Aorta (tissue), 5 donors: Measurements from ENCODE around the gene ECHDC1. TPM values are rescaled to one million over a fixed set of nuclear protein-coding genes. Genes with fewer than 3 reads are reported as not detected.
"Not testable (repeated sequence)": the region's sequence is repeated elsewhere in the genome, so short reads cannot be mapped to it uniquely, and the experiment has no call there.

Source experiments
- ATAC-seq: fragments of 200-7000 bp; cut with Tn5 transposase; one replicate; pipeline ENCODE4 v1.9.1; 2022; ENCODE audit warnings: moderate library complexity; ENCODE audit not compliant: low FRiP score
- DNase-seq, 2 donors: peaks; one replicate each; pipeline ENCODE4 v3.0.0-alpha.2; 2020
- H3K27ac ChIP-seq, 2 donors: one replicate each; pipeline ENCODE4 v1.5.1; 2013; ENCODE audit warnings: low read length in 2 of 2, mild to moderate bottlenecking in 2 of 2, moderate library complexity in 2 of 2, control low read depth in 1 of 2, inconsistent platforms in 1 of 2, low read depth in 1 of 2
- H3K27me3 ChIP-seq, 2 donors: one replicate each; pipeline ENCODE4 v1.6.1; 2013; ENCODE audit warnings: control low read depth in 1 of 2, low read length in 1 of 2, mild to moderate bottlenecking in 1 of 2, moderate library complexity in 1 of 2; ENCODE audit not compliant: insufficient read depth in 2 of 2, control insufficient read depth in 1 of 2
- H3K36me3 ChIP-seq, 2 donors: one replicate each; pipeline ENCODE4 v1.6.1; 2013; ENCODE audit warnings: control low read depth in 1 of 2, low read length in 1 of 2, mild to moderate bottlenecking in 1 of 2; ENCODE audit not compliant: insufficient read depth in 2 of 2, control insufficient read depth in 1 of 2
- H3K4me1 ChIP-seq, 2 donors: one replicate each; pipeline ENCODE4 v1.6.1; 2013; ENCODE audit warnings: low read length in 2 of 2, control low read depth in 1 of 2, mild to moderate bottlenecking in 1 of 2, moderate library complexity in 1 of 2; ENCODE audit not compliant: insufficient read depth in 2 of 2, control insufficient read depth in 1 of 2
- H3K4me3 ChIP-seq, 2 donors: one replicate each; pipeline ENCODE4 v1.5.1; 2013; ENCODE audit warnings: low read length in 2 of 2, control low read depth in 1 of 2, mild to moderate bottlenecking in 1 of 2
- H3K9me3 ChIP-seq: one replicate; pipeline ENCODE4 v1.6.1; 2013; ENCODE audit warnings: mild to moderate bottlenecking, low read length; ENCODE audit not compliant: control insufficient read depth
- WGBS, 2 donors: extraction: QIAGEN DNeasy Blood & Tissue Kit; methylation state at CpG; one replicate each; pipeline ENCODE4 v1.1.7; 2013; 5-methylcytosine and 5-hydroxymethylcytosine counted together
- intact Hi-C, 2 donors: fragments of 100-400 bp; cut with DNase I; formaldehyde crosslinking; loops; one replicate each; pipeline versions ENCODE4 v1.14.2 to v1.15.0; 2022
- long read RNA-seq, 2 donors: library from polyadenylated mRNA; unstranded; transcript quantifications; one replicate each; pipeline ENCODE4 v2.0.0, GENCODE V29; 2020 to 2021
- polyA plus RNA-seq, 2 donors: library from polyadenylated mRNA; stranded (reverse); fragments of 200-250 nt; gene quantifications; one replicate each; pipeline ENCODE4 v1.2.3, GENCODE V29; 2013
- total RNA-seq, 2 donors: library from RNA; stranded (reverse); fragmentation: NEBNext Ultra II Directional; extraction: Animal tissue kit (Norgen Biotek cat#: 25700); gene quantifications; one replicate each; pipeline ENCODE4 v1.2.1, GENCODE V29; 2021
- donor health status: healthy with polysubstance abuse.
- donor health status: Bipolar disorder and iron deficiency.
- donor health status: DM: no; HTN: no; CAD: no.
- donor health status: DM: no; HTN: no; CAD: no.
- donor health status: DM: yes; HTN: yes; CAD: no.

Gene ECHDC1, protein sequence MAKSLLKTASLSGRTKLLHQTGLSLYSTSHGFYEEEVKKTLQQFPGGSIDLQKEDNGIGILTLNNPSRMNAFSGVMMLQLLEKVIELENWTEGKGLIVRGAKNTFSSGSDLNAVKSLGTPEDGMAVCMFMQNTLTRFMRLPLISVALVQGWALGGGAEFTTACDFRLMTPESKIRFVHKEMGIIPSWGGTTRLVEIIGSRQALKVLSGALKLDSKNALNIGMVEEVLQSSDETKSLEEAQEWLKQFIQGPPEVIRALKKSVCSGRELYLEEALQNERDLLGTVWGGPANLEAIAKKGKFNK
- total RNA-seq (10 to 100 TPM; 28.2 to 44.0 TPM), polyA plus RNA-seq (10 to 100 TPM; 32.8 to 49.0 TPM)
- long read RNA-seq, donor 1, transcript ECHDC1-220 (4 exons, 1,449 nt), result minor isoform, 5 of 57 reads
- long read RNA-seq, donor 1, transcript ECHDC1-203 (5 exons, 1,354 nt), result minor isoform, 15 of 57 reads
- long read RNA-seq, donor 1, transcript ECHDC1-210 (6 exons, 2,341 nt), result major isoform, 25 of 57 reads
- long read RNA-seq, donor 1, partial matches to known transcripts, result 1 of 57 reads
- long read RNA-seq, donor 1, other reads (novel, unspliced or antisense), result 8 of 57 reads
- long read RNA-seq, donor 2, transcript ECHDC1-210 (6 exons, 2,341 nt), result major isoform, 6 of 15 reads
- long read RNA-seq, donor 2, partial matches to known transcripts, result 4 of 15 reads
- long read RNA-seq, donor 2, other reads (novel, unspliced or antisense), result 3 of 15 reads

DNA sequence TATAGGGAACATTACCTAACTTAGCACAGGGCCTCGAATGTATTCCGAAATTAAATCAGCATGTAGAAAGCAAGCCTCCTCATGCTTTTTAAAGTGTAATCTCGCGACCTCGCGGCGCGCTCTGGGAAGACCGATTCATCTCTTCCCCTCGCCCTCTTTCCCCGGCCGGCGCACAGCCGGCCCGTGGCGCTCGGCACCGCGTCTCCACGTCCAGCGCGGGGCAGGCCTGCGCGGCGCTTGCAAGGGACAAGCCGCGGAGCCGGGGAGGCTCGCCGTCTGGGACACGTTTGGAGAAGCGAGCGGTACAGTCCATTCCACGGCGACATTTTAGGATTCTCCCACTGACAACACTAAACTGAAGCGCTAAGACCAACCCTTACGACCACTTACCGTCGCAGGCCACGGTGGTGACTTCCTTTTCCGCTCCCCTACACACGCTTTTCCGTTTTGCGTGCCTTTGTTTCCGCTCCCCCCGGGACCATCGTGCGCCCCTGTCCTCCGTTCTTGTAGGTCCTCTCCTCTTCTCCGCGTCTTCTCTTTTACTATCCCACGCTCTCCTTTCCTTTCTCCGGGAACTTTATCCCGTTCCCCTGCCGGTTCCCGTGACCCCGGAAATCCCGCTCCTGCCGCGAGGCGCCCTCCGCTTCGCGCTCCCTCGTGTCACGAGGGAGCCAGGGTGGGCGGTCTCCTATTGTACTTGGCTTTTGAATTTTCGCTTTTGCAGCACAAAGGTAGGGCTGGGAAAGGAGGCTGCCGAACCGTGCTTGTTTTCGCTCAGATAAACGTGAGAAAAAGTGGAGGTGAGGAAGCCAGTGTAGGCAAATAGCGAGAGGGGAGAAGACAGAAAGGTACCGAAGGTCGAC, at the start of gene ECHDC1:
Gene ECHDC1, minus strand, starts transcription at position 664 of the 863 bp plus-strand sequence. CDS start 12,581 bp downstream, outside the sequence.
- Histone ChIP-seq H3K4me3 (peak within 1 kb of the TSS; percentile 14 to 66), H3K27ac (peak within 1 kb of the TSS in 1 of 2 donors; percentile 2), H3K27me3 (no peaks in the 10 kb centered on the region), H3K4me1 (peaks cover 0 to 3% of the 10 kb centered on the region in 2 donors), H3K36me3 (no peaks in the 10 kb centered on the region), H3K9me3 (no peaks in the 10 kb centered on the region)
- intact Hi-C loops, result loop anchor here in 1 of 2 donors (5.0 to 10.0 kb wide), 3 partner anchors 72 to 172 kb away; partner anchors contain the start of gene MTCL3
- 0% methylated on average over 74 of the region's 75 CpGs for WGBS, 2 donors
- DNase-seq (peak; percentile 71 to 87), ATAC-seq (peak; percentile 92)

DNA sequence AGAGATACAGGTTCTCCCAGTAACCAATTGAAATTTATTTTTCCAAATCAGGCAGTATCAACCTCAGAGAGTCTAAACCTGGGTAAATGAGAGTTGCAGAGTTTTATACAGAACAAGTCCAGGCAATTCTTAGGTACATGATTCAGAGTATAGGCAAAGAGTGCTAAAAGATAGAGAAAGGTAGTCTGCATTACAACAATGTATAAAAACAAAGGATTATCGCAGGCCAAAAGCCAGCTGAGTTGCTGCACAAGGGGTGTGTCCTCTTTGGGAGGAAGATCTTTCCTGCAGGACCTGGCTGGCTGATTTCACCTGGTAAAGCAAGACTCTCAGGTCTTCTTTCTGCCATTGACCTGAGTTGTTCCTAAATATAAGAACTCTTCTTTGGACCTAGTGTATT, 48.9 kb upstream of the ECHDC1 start:
- WGBS, 2 donors, result 91 to 94% methylated on average over 1 of the region's 1 CpG
- no peak for ATAC-seq
- Histone ChIP-seq H3K27me3 (no peaks in the 10 kb centered on the region), H3K27ac (no peak overlapping the region), H3K4me3 (no peak overlapping the region), H3K4me1 (peaks cover 3% of the 10 kb centered on the region in 2 donors), H3K36me3 (no peaks in the 10 kb centered on the region), H3K9me3 (no peaks in the 10 kb centered on the region)
- intact Hi-C loops, result no loop called here
- DNase-seq, result no peak

DNA sequence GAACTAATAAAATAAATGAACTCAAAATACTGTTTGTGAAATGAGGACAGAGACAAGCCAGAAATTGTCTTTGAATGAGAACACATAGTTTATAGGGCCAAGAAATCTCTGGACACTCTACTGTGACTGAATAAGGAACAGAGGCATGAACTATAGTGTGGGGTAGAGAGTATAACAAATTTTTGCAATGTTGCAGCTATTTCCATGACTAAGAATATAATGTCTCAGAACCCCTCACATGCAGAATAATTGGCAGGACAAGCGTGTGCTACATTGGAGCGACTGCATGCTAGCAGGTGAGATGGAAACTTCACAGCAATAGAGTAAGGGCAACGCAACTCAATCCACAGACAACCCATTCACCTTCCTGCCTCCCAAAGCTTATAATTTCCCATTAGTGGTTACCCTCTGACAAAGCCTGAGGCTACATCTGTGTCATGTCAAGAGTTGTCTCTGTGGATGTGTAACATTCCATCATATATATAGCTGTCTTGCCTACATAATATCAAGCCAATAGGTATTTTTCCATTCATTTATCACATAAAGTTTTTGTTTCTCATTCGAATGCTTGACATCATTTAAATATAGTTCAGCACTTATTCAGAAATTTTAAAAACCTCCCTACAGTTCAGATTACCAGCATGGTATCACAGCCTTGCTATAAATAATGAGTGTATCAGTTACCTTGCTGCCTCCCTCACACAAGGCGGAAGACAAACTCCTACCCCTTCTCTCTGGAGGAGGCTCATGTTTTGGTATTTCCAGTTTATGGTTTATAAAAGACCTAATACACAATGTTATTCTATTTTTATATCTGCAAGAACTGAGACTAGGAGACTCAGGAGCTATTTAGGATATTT, 47.9 kb upstream of the ECHDC1 start:
- Histone ChIP-seq H3K27ac (no peak overlapping the region), H3K4me1 (peaks cover 3% of the 10 kb centered on the region in 2 donors), H3K4me3 (no peak overlapping the region), H3K27me3 (no peaks in the 10 kb centered on the region), H3K36me3 (no peaks in the 10 kb centered on the region), H3K9me3 (no peaks in the 10 kb centered on the region)
- DNase-seq, result no peak
- intact Hi-C loops, result no loop called here
- 34 to 38% methylated on average over 5 of the region's 5 CpGs for WGBS, 2 donors
- ATAC-seq, result peak; percentile 66

DNA sequence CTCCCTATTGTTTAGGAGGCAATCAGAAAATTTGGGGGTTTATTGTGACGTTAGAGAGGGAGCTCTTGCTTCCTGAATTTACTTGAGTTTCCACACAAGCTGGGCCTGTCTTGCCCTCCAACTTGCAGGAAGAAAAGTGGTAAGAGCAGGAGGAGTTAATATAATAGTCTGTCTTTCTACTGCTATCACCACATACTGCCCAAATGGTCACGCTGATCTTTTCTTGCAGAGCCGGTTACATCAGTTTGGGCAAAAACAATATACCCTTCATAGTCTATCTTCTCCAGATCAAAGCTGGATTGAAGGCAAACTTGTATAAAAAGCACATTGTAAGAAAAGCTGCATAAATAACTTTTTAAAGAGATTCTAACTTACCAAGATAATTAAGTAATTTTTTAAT, 46.3 kb upstream of the ECHDC1 start:
- WGBS, 2 donors, result 59 to 61% methylated on average over 3 of the region's 3 CpGs
- DNase-seq (no peak), ATAC-seq (no peak)
- no peaks in the 10 kb centered on the region for H3K36me3 ChIP-seq
- H3K27me3 ChIP-seq, result no peaks in the 10 kb centered on the region
- H3K4me3 ChIP-seq, result no peak overlapping the region
- no peak overlapping the region for H3K27ac ChIP-seq
- no peaks in the 10 kb centered on the region for H3K9me3 ChIP-seq
- H3K4me1 ChIP-seq, result peaks cover 3% of the 10 kb centered on the region in 2 donors
- intact Hi-C loops, result no loop called here

- Histone ChIP-seq H3K4me1 (no peaks in the 10 kb centered on the region), H3K36me3 (no peaks in the 10 kb centered on the region), H3K9me3 (no peaks in the 10 kb centered on the region), H3K4me3 (no peak overlapping the region), H3K27ac (no peak overlapping the region), H3K27me3 (no peaks in the 10 kb centered on the region)
- intact Hi-C loops, result no loop called here
- ATAC-seq (no peak), DNase-seq (no peak)
- 87% methylated on average over 3 of the region's 3 CpGs for WGBS, 2 donors
Measured at GRCh38 chr6:127385668-127386430, 42.4 kb upstream of the ECHDC1 start.

GRCh38 chr6:127384848-127385247, 41.4 kb upstream of the ECHDC1 start:
- H3K27ac ChIP-seq, H3K4me1 ChIP-seq, H3K9me3 ChIP-seq, H3K36me3 ChIP-seq, H3K4me3 ChIP-seq, H3K27me3 ChIP-seq, DNase-seq, intact Hi-C loops, ATAC-seq: not testable (repeated sequence)
- 97 to 98% methylated on average over 5 of the region's 5 CpGs for WGBS, 2 donors

- WGBS, 2 donors, result 33 to 62% methylated on average over 1 of the region's 1 CpG
- no peaks in the 10 kb centered on the region for H3K4me1 ChIP-seq
- intact Hi-C loops, result no loop called here
Measured at GRCh38 chr6:127383988-127384387, 40.6 kb upstream of the ECHDC1 start.

More at GRCh38 chr6:127383988-127384387, 40.6 kb upstream of the ECHDC1 start:
- Histone ChIP-seq H3K27me3 (no peaks in the 10 kb centered on the region), H3K27ac (no peak overlapping the region), H3K4me3 (no peak overlapping the region), H3K36me3 (no peaks in the 10 kb centered on the region), H3K9me3 (no peaks in the 10 kb centered on the region)
- DNase-seq (no peak), ATAC-seq (no peak)
